OCI-LY7 (cell line): ENCODE measurements around the gene ZDHHC22. TPM values are rescaled to one million over a fixed set of nuclear protein-coding genes. Genes with fewer than 3 reads are reported as not detected.
A peak's percentile ranks its signal among the peaks of the same experiment; 100 is the strongest.

Experiments used
- BruUV-seq: library from RNA; stranded (reverse); fragments of 400-500 nt; replicated peaks from 2 replicates; lab custom pipeline; 2021; lab: Mats Ljungman, UMichigan
- CTCF ChIA-PET: fragments of 300-600 bp; sonication (Branson Sonifier 250); formaldehyde crosslinking; loops from one replicate; lab custom pipeline; 2022; ENCODE audit warnings: antibody characterized with exemption; ENCODE audit not compliant: unreplicated experiment; lab: Charles Lee
- POLR2A ChIA-PET: fragments of 300-600 bp; sonication (Branson Sonifier 250); formaldehyde crosslinking; loops from one replicate; lab custom pipeline; 2022; ENCODE audit warnings: antibody characterized with exemption; lab: Charles Lee
- DNase-seq: peaks from one replicate; pipeline ENCODE4 v3.0.0-alpha.2; 2015; ENCODE audit warnings: low spot score
- H2AFZ ChIP-seq: fragments of 200-600 bp; sonication (generic), shearing (Covaris generic); 2 replicates; pipeline ENCODE4 v1.6.1; 2014; ENCODE audit warnings: mild to moderate bottlenecking, antibody characterized with exemption, low read length, moderate library complexity
- H3K27ac ChIP-seq: fragments of 200-600 bp; sonication (generic); 2 replicates; pipeline ENCODE4 v1.5.1; 2014; ENCODE audit warnings: mixed run types, low read depth, mild to moderate bottlenecking, moderate library complexity, low read length, inconsistent platforms; ENCODE audit not compliant: poor library complexity, severe bottlenecking
- H3K36me3 ChIP-seq: fragments of 200-600 bp; sonication (generic); 2 replicates; pipeline ENCODE4 v1.6.1; 2014; ENCODE audit warnings: mild to moderate bottlenecking, antibody characterized with exemption, low read length, moderate library complexity, mixed read lengths; ENCODE audit not compliant: insufficient read depth
- H3K4me1 ChIP-seq: fragments of 200-600 bp; sonication (generic); 2 replicates; pipeline ENCODE4 v1.5.1; 2014; ENCODE audit warnings: mild to moderate bottlenecking, low read length; ENCODE audit not compliant: insufficient read depth, poor library complexity, severe bottlenecking
- H3K4me2 ChIP-seq: fragments of 200-600 bp; sonication (generic); 2 replicates; pipeline ENCODE4 v1.6.1; 2014; ENCODE audit warnings: mild to moderate bottlenecking, low read length
- H3K4me3 ChIP-seq: fragments of 200-600 bp; sonication (generic); 2 replicates; pipeline ENCODE4 v1.5.1; 2014; ENCODE audit warnings: mild to moderate bottlenecking, low read depth, low read length; ENCODE audit not compliant: poor library complexity, severe bottlenecking
- H3K79me2 ChIP-seq: fragments of 200-600 bp; sonication (generic); 2 replicates; pipeline ENCODE4 v1.6.1; 2016; ENCODE audit warnings: low read depth, mild to moderate bottlenecking, low read length, moderate library complexity, mixed read lengths; ENCODE audit not compliant: insufficient read depth
- H3K9me2 ChIP-seq: fragments of 200-600 bp; sonication (generic); 2 replicates; pipeline ENCODE4 v1.6.1; 2016; ENCODE audit warnings: mild to moderate bottlenecking, low read length, mixed read lengths; ENCODE audit not compliant: insufficient read depth
- H3K9me3 ChIP-seq: fragments of 200-600 bp; sonication (generic); 2 replicates; pipeline ENCODE4 v1.6.1; 2014; ENCODE audit warnings: mild to moderate bottlenecking, mixed run types, low read length, mixed read lengths
- H4K20me1 ChIP-seq: fragments of 200-600 bp; sonication (generic); 2 replicates; pipeline ENCODE4 v1.6.1; 2014; ENCODE audit warnings: mild to moderate bottlenecking, antibody characterized with exemption, low read length, moderate library complexity, mixed read lengths; ENCODE audit not compliant: insufficient read depth
- CTCF ChIP-seq: fragments of 200-600 bp; sonication (generic); conservative IDR thresholded peaks from 2 replicates; pipeline ENCODE4 v1.5.1; 2014; ENCODE audit warnings: mild to moderate bottlenecking, antibody characterized with exemption, low read length, moderate library complexity, mixed read lengths
- EZH2phosphoT487 ChIP-seq: fragments of 200-600 bp; sonication (generic); IDR thresholded peaks from 2 replicates; pipeline ENCODE4 v1.6.1; 2018; ENCODE audit warnings: low read depth, borderline replicate concordance, mild to moderate bottlenecking, mixed run types, antibody characterized with exemption, low read length, moderate library complexity, mixed read lengths
- intact Hi-C: fragments of 100-400 bp; cut with micrococcal nuclease; formaldehyde crosslinking; loops from one replicate; pipeline ENCODE4 v1.10.0; 2022; ENCODE audit not compliant: unreplicated experiment
- total RNA-seq, 2 experiments: library from RNA; depleted of rRNA in 1 of 2; stranded (reverse); fragments of >200 nt in 1 of 2; shearing (Covaris generic) in 1 of 2; gene quantifications; 2 replicates each; pipeline ENCODE4 v1.2.3, GENCODE V29; 2014 to 2022

Gene ZDHHC22
- total RNA-seq, 2 experiments from 2014 or later = not detected

DNA sequence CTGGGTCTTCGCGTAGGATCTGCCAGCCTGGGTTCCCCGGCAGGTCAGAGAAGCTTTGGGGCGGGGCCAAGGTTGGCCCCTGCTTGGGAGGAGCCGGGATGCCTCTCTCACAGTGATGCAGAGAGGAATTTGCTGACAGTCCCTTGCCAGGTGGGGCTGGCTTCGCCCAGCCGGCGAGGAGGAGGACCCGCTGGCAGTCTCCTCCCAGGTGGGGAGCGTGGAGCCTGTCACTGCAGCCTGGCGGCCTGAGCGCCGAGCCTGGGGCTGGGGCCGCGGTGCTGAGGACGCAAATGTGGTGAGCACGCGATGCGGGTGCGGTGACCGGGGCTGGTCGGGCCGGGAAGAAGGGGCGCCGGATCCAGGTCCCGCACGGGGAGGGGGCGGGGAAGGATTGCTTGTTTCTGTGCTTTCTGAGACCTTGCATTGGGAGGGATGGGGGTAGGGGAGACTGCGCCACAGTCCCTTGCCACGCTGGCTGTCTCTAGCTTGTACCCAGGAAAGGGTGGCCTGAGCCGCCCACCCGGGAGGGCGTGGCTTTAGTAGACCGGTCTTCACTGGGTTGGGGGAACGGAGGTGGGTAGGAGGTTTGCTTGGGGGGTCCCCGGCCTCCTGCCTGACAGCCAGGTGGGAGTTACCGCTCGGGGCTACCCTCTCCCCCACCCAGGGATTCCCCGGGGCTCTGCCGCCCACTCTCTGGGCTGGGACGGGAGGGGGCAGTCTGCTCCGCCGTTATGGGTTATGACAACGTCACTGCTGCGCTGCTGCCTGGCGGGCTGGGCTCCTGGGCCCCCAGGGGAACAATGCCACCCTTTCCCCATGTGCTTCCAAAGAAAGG is 40.2 kb upstream of the ZDHHC22 start, which contains the start of gene TMEM63C:
TMEM63C (plus strand) TSS at position 196 of the 835 bp plus-strand sequence. CDS start 37,016 bp downstream, outside the sequence.
- peak within 1 kb of the TSS; percentile 85 for H3K4me2 ChIP-seq
- ChIA-PET CTCF (interaction anchor here (0.6 kb wide), 2 partner anchors 34 to 96 kb away, joined by 3 read pairs; no protein-coding TSS in a partner anchor), POLR2A (interaction anchor here (0.6 to 1.4 kb wide), 10 partner anchors 9 to 579 kb away, joined by 3 to 5 read pairs (median 4); no protein-coding TSS in a partner anchor)
- peak within 1 kb of the TSS; percentile 88 for H2AFZ ChIP-seq
- peak within 1 kb of the TSS; percentile 76 for H3K4me3 ChIP-seq
- peak; percentile 97 for DNase-seq
- no peaks in the 10 kb centered on the region for H3K9me2 ChIP-seq
- H3K27ac ChIP-seq = no peak within 1 kb of the TSS
- no peaks in the 10 kb centered on the region for H4K20me1 ChIP-seq
- H3K36me3 ChIP-seq = no peaks in the 10 kb centered on the region
- intact Hi-C loops = loop anchor here (2.0 kb wide), 2 partner anchors 31 to 61 kb away; no protein-coding TSS in a partner anchor
- TF ChIP-seq EZH2phosphoT487 = no peak
- TF ChIP-seq CTCF = peak; percentile 33; the same call in 1 of the 2 replicates
- no TSS peak for BruUV-seq
- no peaks in the 10 kb centered on the region for H3K79me2 ChIP-seq
- H3K9me3 ChIP-seq = no peaks in the 10 kb centered on the region
- peaks cover 24% of the 10 kb centered on the region for H3K4me1 ChIP-seq

DNA sequence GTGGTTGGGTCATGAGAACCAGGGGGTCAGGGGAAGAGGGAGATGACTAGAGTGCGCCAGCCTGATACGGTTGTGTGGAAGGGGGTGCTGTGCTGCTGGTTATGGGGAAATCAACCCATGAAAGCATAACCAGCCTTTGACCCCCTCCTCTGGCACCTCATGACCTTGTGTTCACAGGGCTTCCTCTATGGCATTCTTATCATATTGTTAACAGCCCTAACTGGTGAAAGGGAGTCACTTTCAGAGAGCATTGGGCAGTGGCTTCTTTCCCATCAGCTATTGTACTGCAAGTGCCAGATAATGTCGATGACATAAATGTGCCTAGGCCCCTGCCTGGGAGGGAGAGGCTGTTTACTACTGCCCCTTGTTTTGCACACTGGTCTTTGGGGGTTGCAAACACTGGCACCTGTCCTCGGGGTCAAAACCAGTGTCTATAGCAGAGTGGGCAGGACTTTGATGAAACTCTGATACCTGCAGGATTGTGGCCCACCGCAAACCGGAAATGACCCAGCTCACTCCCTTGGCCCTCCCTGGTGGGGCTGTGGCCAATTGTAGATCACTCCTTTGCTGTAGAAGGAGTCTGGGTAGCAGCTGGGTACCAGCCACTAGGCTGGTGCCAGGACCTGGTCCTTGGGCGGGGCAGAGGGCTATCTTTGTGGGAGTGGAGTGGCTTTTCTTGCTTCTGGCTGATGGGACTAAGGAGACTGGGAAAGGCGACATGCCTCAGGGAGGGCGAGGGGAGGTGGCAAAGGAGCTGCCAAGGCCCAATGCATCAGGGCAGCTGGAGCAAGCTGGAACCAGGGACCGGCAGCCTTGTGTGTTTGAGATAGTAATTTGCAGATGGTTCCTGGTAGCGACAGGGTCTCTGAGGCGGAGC is 39.4 kb upstream of the ZDHHC22 start:
- Histone ChIP-seq H3K36me3 (no peaks in the 10 kb centered on the region), H3K9me3 (no peaks in the 10 kb centered on the region), H3K4me2 (peak overlapping the region; percentile 69), H3K4me3 (peak overlapping the region; percentile 76), H2AFZ (peak overlapping the region; percentile 88), H3K4me1 (peaks cover 24% of the 10 kb centered on the region), H4K20me1 (no peaks in the 10 kb centered on the region), H3K79me2 (no peaks in the 10 kb centered on the region), H3K9me2 (no peaks in the 10 kb centered on the region), H3K27ac (no peak overlapping the region)
- POLR2A ChIA-PET = interaction anchor here (0.6 to 1.4 kb wide), 10 partner anchors 10 to 579 kb away, joined by 3 to 5 read pairs (median 4); no protein-coding TSS in a partner anchor
- intact Hi-C loops = loop anchor here (2.0 kb wide), 2 partner anchors 30 to 60 kb away; no protein-coding TSS in a partner anchor
- BruUV-seq = no TSS peak
- CTCF ChIA-PET = interaction anchor here (0.6 kb wide), 2 partner anchors 33 to 97 kb away, joined by 3 read pairs; no protein-coding TSS in a partner anchor
- TF ChIP-seq EZH2phosphoT487 (no peak), CTCF (no peak)
- peak; percentile 54 for DNase-seq
